Ureter (tissue), 1 donor: ENCODE results near the gene MTCH1. TPM values are rescaled to one million over a fixed set of nuclear protein-coding genes. Genes with fewer than 3 reads are reported as not detected.
"Not testable (repeated sequence)": the region's sequence is repeated elsewhere in the genome, so short reads cannot be mapped to it uniquely, and the experiment has no call there.

ENCODE experiments used
- DNase-seq: peaks from one replicate; pipeline ENCODE4 v3.0.0-alpha.2; 2020; ENCODE audit warnings: low spot score
- total RNA-seq: library from RNA; stranded (reverse); gene quantifications from one replicate; pipeline ENCODE4 v1.2.4, GENCODE V29; 2023
- donor health status: DM: yes; HTN: yes; CAD: no.

Gene MTCH1
- total RNA-seq, 1 donor from 2014 or later = 170 TPM

DNA sequence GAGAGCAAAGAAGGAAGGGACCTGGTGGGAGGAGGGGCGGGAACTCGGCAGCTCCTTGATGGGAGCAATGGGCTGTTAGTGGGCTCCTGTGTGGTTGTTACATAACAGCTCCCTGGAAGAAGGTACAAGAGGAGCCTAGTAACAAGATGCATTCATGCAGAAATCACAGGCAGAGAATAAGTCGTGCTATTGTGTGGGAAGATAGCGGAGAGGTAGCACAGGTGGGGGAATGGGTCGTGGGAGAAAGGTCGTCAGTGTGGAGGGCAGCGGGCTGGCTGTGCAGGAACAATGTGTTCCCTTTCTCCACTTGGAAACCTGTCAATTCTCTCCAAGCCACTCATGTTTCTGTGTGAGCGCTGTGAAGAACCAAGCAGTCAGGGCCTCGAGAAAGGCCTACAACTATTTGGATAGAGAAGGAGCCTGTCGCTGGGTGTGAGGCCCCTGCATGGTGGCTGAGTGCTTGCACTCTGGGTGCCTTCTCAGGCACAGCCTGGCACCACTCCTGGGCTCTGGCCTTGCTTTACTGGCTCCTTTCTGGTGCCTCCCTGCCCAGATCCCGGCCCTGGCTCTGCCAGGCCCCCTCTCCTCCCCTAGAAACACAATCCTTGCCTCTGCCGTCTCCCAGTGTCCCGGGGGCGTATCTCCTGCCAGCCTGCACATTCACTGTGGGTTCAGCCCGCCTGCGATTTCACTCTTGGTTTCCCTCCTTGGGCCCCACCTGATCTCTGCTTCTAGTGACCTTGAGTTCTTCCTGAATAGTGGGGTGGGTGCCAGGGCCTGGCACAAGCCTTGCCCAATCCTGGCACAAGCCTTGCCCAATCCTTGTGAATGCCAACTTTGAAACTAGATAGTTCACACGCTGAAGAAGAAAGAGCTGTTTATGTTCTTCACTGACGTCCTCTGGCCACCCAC is 12.1 kb upstream of the MTCH1 start:
- DNase-seq = peak; percentile 58

DNA sequence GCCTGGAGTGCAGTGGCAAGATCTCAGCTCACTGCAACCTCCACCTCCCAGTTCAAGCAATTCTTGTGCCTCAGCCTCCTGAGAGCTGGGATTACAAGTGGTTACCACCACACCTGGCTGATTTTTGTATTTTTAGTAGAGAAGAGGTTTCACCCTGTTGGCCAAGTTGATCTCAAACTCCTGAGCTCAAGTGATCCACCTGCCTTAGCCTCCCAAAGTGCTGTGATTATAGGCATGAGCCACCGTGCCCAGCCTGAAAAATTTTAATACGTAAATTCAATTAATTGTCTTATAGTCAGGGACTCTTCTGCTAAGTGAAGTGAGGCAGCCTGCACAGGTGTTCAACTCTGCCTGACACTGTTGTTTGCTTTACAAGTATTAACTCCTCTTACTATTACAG is 4.4 kb upstream of the MTCH1 start:
- not testable (repeated sequence) for DNase-seq

DNA sequence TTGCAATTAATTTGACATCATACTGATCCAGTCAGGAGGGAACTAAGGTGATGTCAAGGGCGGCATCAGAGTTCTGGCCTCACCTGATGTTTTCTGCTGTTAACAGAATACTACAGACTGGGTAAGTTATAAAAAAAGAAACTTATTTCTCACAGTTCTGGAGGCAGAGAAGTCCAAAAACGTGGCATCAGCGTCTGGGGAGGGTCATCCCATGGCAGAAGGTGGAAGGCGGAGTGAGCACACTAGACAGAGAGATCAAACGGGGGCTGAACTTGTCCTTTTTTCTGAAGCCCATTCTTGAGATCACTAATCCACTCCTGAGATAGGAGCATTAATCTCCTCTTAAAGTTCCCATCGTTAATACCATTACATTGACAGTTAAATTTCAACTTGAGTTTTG is 3.3 kb upstream of the MTCH1 start:
- DNase-seq = no peak

- no peak for DNase-seq
These were observed 680 bp upstream of the MTCH1 start for GRCh38 chr6:36986704-36987047.

DNA sequence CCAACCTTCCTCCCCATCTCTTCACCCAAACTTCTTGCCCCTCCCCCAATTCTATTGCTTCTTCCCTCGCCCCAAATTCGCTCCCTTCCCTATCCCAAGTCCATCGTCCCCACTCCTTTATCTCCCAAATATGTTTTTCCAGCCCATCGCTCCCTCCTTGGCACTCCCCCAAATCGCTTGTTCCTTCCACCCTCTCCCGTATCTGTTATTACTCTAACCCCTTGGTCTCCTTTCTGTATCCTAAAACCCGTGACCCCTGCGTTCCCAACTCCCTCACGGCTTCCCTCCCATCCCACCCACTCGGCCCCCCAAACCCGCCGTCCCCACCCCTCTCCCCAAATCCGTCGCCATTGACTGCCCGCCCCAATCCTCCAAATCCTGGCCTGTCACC is 584 bp downstream of the MTCH1 start:
- DNase-seq = no peak

DNA sequence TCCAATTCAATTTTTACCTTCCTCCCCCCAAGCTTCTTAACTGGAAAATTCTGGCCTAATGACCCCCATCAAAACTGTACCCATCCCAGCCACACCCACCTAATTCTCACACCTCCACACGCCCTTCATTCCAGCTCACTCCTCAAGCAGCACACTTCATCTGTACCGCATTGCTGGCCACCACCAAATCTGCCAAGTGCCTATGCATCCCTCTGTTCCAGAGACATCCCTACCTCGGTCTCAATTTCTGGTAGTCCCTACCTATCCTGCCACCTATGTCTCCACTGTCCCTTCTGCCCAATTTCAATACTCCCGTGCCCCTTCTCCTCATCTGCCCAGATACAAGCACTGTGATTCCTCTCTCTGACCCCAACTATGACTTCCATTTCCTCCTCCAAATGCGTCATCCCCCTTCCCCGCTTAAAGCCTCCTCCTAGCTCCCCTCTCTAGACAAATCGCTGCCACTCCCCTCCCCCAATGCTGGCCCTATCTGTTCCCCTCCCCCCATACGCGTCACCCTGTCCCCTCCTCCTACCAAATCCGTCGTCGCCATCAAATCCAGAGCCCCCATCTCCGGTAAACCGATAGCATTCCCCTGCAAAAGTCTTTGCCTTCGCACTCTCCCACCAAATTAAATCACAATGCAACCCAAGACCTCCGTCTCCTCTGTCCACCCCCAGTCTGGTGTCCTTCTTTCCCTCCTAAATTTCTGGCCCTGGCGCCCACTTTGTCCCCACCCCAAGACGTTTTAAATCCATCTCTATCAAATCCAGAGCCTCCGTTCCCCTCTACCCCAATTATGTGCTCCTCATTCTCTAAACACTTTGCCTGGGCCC is 1.2 kb downstream of the MTCH1 start:
- peak; percentile 65 for DNase-seq

DNA sequence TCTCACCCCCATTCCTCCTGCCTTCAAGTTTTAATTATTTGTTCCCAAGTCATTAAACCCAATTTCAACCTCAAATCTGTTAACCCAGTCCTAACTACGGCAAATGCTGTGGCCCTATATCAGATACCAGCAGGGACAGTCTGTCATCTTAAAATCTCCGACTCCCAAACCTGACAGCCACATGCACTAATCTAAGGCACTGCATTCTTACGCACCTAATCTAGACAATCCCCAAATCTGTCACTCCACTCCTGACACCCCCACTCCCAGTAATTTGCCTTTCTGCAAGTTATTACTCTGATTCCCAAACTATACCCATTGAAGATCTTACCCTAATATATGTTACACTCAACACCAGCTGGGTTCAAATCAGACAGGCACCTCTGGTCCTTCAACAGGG is 2.5 kb downstream of the MTCH1 start:
- DNase-seq = no peak

DNA sequence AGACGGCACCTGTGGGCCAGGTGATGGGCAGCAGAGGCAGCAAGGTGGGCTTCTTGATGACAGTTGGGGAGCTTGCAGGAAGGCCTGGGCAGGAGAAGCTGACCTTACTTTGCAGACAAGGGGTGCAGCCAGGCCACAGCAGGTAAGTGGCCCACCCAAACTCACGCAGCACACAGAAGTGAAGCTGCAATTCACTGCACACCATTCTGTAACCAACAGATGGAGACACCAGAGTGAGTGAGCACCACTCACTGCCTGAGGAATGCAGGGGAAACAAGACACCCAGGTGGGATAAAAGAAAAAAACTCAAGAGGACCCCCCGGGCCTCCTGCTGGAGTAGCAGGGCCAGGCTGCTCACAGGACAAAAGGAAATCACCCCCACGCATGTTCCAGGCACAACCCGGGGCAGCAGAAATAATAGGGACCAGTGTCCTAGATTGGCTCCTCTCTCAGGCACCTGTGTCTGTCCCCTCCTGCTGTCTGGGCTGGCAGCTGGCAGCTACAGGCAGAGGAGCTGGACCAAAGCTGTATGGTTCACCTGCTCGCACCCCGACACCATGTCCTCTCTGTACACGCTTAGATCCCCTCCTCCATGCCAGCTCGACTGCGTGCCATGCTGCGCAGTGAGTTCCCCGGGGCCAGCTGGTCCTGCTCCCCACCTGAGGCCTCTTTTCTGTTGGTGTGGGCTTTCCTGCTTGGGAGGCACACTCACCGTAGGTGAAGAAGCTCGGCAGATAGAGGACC is 4.9 kb downstream of the MTCH1 start:
- DNase-seq = no peak

DNA sequence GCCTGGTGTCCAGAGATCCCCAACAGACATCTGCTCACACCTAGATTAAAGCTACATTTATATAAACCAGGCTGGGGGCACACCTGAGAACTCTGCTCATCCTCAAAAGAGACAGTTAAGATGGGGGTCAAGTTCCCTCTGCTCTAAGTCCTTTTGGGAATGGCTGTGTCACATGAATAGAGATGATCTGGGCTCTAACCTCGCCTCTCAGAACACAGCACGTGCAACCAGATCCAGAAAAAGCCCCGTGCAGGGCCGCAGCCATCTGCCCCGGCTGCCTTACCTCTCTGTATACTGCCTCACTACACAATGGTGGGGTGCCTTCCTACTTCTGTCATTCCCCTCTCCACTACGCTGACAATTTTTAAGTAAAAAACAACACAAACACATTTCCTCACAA is 5.9 kb downstream of the MTCH1 start:
- DNase-seq = no peak

DNA sequence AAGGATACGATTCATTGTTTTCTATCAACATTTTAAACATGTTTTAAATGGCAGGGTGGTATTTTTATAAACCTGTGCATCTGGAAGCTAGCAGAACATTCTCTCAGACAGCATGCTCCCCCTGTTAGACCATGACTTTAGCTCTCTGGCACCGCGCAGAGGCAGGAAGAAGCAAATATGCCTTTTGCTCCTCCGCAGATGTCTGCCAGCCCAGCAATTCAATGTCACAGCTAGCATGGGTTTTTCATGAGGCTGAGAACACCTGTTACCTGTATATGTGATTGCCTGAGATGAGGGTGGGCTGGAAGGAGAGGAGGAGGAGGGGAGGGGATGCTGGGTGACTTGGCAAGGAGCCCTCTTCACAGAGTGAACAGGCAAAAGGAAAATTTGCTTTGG is 6.7 kb downstream of the MTCH1 start:
- DNase-seq = no peak

DNA sequence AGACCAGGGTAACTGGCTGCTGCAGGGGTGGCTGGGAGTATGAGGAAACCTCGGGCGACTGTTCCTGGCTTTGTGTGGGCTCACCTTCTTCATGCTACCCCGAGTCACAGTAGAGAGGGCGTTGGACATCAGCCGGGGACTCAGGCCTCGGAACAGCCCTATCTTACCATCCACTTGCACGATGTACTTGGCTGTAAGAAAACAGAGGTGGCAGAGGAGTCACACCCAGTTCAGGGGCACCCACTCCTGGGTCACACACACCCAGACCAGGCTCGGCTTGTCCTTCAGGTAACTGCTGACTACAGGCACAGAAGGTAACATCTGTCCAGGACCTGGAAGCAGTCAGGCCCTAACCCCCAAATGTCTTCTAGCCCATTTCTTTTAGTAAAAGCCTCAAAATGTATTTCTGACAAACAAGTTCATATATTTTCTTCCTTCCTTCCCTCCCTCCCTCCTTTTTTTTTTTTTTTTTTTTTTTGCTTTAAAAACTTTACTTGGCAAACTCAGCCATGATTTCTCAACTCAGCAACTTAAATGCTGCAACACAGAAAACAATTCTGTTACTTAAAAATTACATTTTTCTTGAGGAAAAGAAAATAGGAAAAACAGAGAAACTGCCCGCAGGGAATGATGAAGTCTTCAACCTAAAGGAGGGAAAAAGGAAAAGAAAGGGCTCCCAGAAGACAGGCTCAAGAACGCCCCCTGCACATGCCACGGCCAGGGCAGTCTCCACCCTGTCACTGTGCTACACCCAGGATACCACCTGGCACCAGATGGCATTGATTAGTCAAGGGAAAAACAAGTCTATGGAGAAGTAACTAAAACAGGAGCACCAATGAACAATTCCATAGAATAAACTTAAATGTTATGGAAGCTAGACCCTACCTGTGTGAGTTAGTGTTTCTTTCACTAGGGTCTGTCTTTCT is 7.3 kb downstream of the MTCH1 start:
- DNase-seq = no peak

- no peak for DNase-seq
These were observed 8.5 kb downstream of the MTCH1 start for GRCh38 chr6:36977470-36977941.

DNA sequence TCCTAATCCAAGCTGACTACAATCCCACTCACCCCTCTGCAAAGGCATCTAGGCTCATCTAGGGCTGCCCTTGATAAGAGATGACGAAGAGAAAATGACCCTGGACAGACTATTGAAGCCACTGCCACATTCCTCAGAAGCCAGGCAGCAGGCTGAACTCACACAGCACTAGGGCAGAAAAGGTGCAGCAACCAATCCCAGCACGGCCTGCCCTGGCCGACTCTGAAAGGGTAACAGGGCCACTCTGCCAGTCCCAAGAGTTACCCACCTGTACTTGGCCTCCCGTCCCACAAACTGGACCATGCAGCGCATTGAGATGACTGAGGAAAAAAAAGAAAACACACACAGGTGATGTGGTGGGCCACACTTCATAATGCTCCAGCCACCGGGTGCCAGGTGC is 9.1 kb downstream of the MTCH1 start:
- DNase-seq = no peak

- no peak for DNase-seq
These were observed 9.5 kb downstream of the MTCH1 start for GRCh38 chr6:36976509-36976908.

- no peak for DNase-seq
These were observed 10.1 kb downstream of the MTCH1 start for GRCh38 chr6:36976007-36976264.

GRCh38 chr6:36975231-36976006 is 10.6 kb downstream of the MTCH1 start:
- DNase-seq = no peak

GRCh38 chr6:36973647-36974046 is 12.3 kb downstream of the MTCH1 start:
- DNase-seq = no peak

GRCh38 chr6:36973190-36973589 is 12.8 kb downstream of the MTCH1 start:
- no peak for DNase-seq

GRCh38 chr6:36971921-36972673 is 13.9 kb downstream of the MTCH1 start:
- no peak for DNase-seq
